ENCODE data around the gene CRABP2.

DNA sequence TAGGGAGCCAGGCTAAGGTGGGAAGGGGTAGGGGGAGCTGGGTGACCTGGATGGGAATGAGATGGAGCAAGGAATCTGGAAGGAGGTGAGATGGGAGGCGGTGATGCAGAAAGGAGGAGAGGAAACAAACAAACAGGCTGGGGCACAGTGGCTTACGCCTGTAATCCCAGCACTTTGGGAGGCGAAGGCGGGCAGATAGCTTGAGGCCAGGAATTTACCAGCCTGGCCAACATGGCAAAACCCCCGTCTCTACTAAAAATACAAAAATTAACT lies 10.8 kb downstream of the CRABP2 start:
- TF ChIP-seq, protein P1, sequence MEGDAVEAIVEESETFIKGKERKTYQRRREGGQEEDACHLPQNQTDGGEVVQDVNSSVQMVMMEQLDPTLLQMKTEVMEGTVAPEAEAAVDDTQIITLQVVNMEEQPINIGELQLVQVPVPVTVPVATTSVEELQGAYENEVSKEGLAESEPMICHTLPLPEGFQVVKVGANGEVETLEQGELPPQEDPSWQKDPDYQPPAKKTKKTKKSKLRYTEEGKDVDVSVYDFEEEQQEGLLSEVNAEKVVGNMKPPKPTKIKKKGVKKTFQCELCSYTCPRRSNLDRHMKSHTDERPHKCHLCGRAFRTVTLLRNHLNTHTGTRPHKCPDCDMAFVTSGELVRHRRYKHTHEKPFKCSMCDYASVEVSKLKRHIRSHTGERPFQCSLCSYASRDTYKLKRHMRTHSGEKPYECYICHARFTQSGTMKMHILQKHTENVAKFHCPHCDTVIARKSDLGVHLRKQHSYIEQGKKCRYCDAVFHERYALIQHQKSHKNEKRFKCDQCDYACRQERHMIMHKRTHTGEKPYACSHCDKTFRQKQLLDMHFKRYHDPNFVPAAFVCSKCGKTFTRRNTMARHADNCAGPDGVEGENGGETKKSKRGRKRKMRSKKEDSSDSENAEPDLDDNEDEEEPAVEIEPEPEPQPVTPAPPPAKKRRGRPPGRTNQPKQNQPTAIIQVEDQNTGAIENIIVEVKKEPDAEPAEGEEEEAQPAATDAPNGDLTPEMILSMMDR (IDR thresholded peaks at IDR 0.05; ENCODE audit: insufficient read depth, low read depth, low read length): no peak
- no peak for TF ChIP-seq EZH2 (IDR thresholded peaks at IDR 0.05; ENCODE audit: insufficient read depth, low read length)

Data from astrocyte (in vitro differentiated cells and primary cell).